EL (cell line): ENCODE data around the gene RNU6-8.

ENCODE experiments used
- DNase-seq: peaks from one replicate; pipeline ENCODE4 v3.0.0-alpha.2; 2016

The RNU6-8 gene

GRCh38 chr14:32202998-32203882 is at the start of gene RNU6-8:
Gene RNU6-8, minus strand, starts transcription at chr14:32203269.
- peak; percentile 90 for DNase-seq

DNA sequence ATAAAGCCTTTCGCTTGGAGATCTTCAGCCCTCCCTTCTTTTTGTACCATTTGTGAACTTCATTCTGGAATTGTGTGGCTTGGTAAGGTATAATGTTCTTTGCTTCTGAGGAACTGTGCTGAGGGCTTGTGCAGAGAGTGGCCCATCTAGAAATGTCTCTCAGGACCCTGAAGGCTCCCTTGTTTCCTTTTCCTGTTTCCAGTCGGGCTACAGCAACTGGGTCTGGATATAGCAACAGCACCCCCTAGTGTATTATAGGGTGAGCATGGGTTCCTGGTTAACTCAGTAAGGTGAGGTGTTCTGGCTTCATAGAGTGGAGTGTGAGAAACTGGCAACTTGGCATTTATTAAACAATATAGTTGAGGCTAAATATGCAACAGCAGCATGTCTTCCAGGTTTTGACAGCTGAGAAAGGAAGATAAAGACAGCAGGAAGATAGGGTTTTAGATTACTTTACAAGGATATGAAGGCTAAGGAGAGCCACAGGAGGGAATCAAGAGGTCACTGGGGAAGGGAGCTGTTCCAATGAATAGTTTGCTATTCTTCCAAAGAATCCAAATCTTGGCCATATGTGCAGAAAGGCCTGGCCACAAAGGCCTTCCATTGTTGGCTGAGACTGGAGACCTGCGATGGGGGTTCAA is 49.1 kb upstream of the RNU6-8 start:
- peak; percentile 71 for DNase-seq

DNA sequence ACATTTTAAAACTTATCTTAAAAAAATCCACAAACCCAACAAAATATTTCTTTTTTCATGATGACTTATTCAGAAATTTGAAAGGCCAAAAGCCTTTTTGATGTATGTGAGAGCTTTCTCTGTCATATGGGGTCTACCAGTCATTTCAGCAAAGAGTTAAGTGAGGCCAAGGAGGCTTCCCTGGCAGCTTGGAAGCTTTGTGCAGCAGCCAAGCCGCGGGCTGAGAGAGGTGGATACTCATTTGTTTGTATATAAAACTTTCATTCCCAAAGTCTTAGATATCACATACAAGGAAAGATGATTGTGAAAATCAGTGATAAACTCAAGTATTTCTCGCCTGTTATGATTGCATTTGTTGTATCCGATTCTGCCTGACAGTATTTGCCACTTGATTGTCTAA is 48.5 kb upstream of the RNU6-8 start:
- DNase-seq = no peak

DNA sequence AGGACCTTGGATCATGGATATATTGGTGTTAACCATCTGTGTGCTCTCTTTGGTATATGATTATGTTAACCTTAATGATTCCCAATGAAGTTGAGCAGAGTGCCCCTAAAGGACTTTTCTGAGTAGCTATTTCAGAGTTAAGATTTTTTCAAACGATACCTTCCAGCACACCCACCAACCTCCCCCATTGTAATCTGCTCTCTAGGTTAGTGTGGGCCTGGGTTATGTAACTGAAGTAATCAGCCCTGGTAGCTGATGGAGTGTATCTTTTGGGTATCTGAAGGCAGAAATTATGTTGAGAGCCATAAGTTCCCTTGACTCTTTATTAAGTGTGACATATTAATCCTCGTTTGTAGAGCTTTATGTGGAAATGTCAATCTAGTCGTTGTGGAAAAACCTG is 47.6 kb upstream of the RNU6-8 start:
- no peak for DNase-seq

DNA sequence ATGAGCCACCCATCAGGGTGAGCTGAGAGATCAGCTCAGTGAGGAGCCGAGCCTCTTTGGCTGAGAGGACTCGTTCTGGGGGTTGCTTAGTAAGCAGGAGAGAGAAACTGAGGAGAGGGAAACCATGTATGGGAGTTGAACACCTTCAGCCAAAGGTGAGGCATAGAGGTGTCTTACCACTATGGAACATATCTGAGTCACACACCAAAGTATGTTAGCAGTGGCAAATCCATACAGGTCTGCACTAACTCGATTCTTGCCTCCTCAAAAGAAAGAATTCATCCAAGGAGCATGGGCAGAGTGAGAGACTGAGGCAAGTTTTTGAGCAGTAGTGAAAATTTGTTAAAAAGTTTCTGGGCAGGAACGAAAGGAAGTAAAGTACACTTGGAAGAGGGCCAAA is 46.7 kb upstream of the RNU6-8 start:
- DNase-seq = no peak

DNA sequence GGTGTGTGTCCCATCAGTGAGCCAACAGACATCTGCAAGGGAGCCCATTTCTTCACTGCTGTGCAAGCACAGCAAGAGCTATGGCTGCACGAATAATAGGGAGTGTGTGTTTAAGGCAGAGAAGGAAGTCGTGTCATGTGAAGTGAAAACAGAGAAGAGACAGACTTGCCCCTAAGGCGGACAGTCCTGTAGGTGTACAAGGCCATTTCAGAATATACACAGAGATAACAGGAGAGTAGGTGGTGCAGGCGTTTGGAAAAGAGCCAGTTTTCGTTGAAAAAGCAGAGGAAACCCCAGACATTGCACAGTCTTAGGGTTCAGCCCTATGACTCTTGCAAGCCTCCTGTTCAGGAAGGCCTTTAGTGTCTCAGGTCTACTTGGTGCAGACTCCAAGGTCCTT is 46.3 kb upstream of the RNU6-8 start:
- DNase-seq = no peak

GRCh38 chr14:32246751-32247150 is 43.7 kb upstream of the RNU6-8 start:
- DNase-seq = no peak

GRCh38 chr14:32244404-32244803 is 41.3 kb upstream of the RNU6-8 start:
- peak; percentile 15 for DNase-seq

GRCh38 chr14:32233260-32233659 is 30.2 kb upstream of the RNU6-8 start:
- no peak for DNase-seq

GRCh38 chr14:32232481-32232880 is 29.4 kb upstream of the RNU6-8 start:
- DNase-seq = no peak

DNA sequence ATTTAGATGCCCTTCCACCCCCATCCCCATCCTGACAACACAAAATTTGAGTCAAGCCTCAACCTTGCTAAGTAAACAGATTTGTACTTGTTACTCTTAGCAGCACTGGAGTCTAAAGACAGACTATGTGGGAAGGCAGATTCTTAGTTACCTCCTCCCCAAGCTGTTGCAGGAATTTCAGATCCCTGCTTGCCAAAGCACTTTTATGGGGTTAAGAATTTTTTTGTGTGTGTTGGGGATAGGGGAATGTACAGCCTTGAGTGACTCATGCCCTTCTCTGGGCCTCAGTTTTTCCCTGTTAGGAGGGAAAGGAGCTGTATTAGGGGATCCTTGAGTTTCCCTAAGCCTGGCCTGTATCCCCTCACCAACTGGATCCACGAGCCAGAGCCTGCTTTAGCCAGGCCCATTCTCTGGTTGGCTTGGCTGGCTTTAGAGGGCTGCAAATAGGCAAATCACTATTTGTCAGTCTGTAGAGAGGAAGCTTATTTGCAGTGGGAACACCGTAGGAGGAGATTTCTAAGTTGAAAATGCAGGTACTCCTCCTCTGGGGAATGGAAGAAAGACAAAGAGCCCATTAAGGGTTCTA is 27.7 kb upstream of the RNU6-8 start:
- DNase-seq = peak; percentile 87

DNA sequence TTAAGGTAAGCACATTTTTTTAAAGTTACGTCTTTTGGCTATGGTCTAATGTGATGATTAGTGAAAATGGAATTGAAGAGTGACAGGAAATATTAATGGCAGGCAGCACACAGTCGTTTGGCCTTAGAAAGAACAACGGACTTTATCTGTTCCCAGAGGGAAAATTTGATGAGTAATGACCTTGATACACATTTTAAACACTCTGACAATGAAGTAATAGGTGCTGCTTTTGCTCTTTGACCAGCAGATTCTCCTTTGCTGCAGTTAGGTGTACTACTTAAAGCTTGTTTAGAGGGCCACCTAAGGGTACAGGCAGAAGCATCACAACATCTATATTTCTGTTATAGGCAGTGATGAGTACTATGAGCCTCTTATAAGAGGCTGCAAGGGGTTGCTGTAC is 27.1 kb upstream of the RNU6-8 start:
- DNase-seq = peak; percentile 79

GRCh38 chr14:32226056-32226455 is 23.0 kb upstream of the RNU6-8 start:
- no peak for DNase-seq

DNA sequence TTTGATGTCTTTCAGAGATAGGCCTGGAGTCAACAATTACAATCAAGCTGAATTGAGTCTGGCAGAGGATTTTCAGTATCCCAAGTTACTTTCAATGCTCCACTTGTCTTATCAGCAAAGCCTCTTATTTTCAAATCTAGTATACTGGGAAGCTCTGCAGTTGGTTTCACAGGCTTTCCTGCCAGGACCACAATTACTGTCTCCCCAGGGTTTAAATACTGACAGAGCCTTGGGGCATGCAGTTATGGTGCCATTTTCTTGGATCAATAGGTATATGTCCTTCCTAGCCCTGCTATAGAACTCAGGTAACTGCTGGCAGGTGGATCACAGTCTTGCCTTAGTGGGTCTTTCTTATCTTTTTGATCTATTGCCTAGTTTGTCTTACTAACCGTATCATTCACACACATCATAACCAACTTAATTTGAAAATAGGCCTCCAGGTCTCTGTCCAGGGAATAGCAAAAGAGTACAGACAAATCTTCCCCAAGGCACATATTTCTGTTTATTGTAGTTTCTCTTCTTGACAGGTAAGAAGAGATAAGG is 22.4 kb upstream of the RNU6-8 start:
- no peak for DNase-seq

DNA sequence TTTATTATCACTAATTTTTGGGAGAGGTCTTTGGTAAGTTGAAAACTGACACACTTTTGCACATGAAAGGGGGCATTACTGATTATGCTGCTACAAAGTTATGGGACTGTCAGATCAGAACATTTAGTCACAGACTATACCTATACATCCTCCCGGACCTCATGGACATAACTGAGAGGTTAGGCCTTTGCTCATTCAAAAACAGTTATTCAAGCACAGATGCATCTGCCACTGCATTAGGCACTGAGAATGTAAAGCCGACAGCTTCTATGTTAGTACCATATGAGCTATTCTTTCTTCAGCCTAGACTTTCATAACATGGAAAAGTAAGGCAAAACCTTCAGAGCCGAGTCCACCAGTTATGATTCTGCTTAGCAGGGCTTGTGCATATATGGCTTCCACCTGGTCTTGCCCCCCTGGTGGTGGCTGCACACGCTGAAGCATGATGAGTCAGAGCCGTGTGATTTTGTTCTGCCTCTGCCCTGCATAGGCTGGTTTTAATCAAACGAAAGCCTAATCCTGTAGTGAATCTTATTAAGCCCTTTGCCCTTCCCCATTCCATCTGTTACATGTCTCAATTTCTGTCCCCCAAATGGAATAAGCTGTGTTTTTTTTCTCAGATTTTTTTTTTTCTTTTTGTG is 21.8 kb upstream of the RNU6-8 start:
- DNase-seq = peak; percentile 73

GRCh38 chr14:32217301-32217700 is 14.2 kb upstream of the RNU6-8 start:
- DNase-seq = no peak

- DNase-seq = no peak
Measured at GRCh38 chr14:32212833-32213232, 9.8 kb upstream of the RNU6-8 start.

- DNase-seq = no peak
Measured at GRCh38 chr14:32211068-32211404, 8.0 kb upstream of the RNU6-8 start.

GRCh38 chr14:32209471-32209870 is 6.4 kb upstream of the RNU6-8 start:
- no peak for DNase-seq

- DNase-seq = no peak
Measured at GRCh38 chr14:32208490-32208889, 5.4 kb upstream of the RNU6-8 start.

GRCh38 chr14:32206552-32206951 is 3.5 kb upstream of the RNU6-8 start:
- DNase-seq = no peak

- no peak for DNase-seq
Measured at GRCh38 chr14:32205984-32206383, 2.9 kb upstream of the RNU6-8 start.

DNA sequence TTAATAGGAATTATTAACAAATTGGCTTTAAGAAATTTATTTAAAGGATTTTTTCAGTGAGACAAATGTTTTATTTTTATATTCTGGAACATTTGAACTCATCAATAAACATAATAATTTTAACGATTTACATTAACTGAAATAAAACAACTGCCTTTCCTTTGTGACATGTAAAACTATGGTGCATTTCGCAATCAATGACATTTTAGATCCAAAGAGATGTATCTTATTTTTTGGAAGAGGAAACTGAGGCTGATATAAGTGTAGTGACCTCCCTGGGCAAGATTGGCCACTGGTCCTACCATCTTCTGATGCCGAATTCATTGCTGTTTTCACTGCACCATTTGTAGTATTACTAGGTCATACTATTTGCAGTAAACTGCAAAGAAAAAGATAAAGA is 2.5 kb upstream of the RNU6-8 start:
- DNase-seq = no peak
